ENCODE measurements around the gene GANC.

GANC gene

GRCh38 chr15:42385980-42386700, 113.1 kb downstream of the GANC start:
- DNase-seq = no peak

GRCh38 chr15:42387603-42388002, 114.6 kb downstream of the GANC start:
- DNase-seq = no peak

GRCh38 chr15:42392309-42393024, 119.5 kb downstream of the GANC start:
- no peak for DNase-seq

GRCh38 chr15:42394106-42394505, 121.1 kb downstream of the GANC start:
- no peak for DNase-seq

- DNase-seq = no peak
Observed at GRCh38 chr15:42395838-42396237, 122.8 kb downstream of the GANC start.

GRCh38 chr15:42401544-42402454, 128.8 kb downstream of the GANC start:
- no peak for DNase-seq

GRCh38 chr15:42402455-42403205, 129.6 kb downstream of the GANC start:
- no peak for DNase-seq

GRCh38 chr15:42403389-42403788, 130.4 kb downstream of the GANC start:
- DNase-seq = no peak

- no peak for DNase-seq
Observed at GRCh38 chr15:42404461-42405235, 131.6 kb downstream of the GANC start.

- no peak for DNase-seq
Observed at GRCh38 chr15:42405863-42406482, 133.0 kb downstream of the GANC start.

All from NCI-H526 (cell line).